Measurements from ENCODE around the gene OTULIN.
A peak's percentile ranks its signal among the peaks of the same experiment; 100 is the strongest.

OTULIN gene

GRCh38 chr5:14660833-14661232, 3.7 kb upstream of the OTULIN start:
- Mint-ChIP-seq H3K27me3 (no peaks in the 10 kb centered on the region), H3K4me3 (no peak overlapping the region), H3K27ac (no peak overlapping the region), H3K9me3 (no peaks in the 10 kb centered on the region), H3K4me1 (ENCODE audit: low read depth in 2 of 2) (peaks cover 16 to 32% of the 10 kb centered on the region in 2 donors), H3K36me3 (ENCODE audit: insufficient read depth) (peaks cover 10% of the 10 kb centered on the region)
- DNase-seq, result no peak
- ATAC-seq (replicated peaks), result no peak

- H3K4me3 Mint-ChIP-seq, result no peak overlapping the region
- H3K27ac Mint-ChIP-seq, result peak overlapping the region; percentile 96
- H3K27me3 Mint-ChIP-seq, result no peaks in the 10 kb centered on the region
- no peaks in the 10 kb centered on the region for H3K9me3 Mint-ChIP-seq
- ATAC-seq (replicated peaks) (no peak), DNase-seq (no peak)
- peaks cover 13% of the 10 kb centered on the region for H3K36me3 Mint-ChIP-seq (ENCODE audit: insufficient read depth)
- peaks cover 34 to 49% of the 10 kb centered on the region in 2 donors for H3K4me1 Mint-ChIP-seq (ENCODE audit: low read depth in 2 of 2)
Observed at GRCh38 chr5:14662721-14663260, 1.7 kb upstream of the OTULIN start.

- Mint-ChIP-seq H3K4me3 (peak overlapping the region; percentile 87 to 89), H3K4me1 (ENCODE audit: low read depth in 2 of 2) (peaks cover 42 to 57% of the 10 kb centered on the region in 2 donors), H3K36me3 (ENCODE audit: insufficient read depth) (peaks cover 19% of the 10 kb centered on the region), H3K9me3 (no peaks in the 10 kb centered on the region), H3K27ac (peak overlapping the region; percentile 96), H3K27me3 (no peaks in the 10 kb centered on the region)
- ATAC-seq (replicated peaks), result no peak
- DNase-seq, result no peak
Observed at GRCh38 chr5:14663734-14664269, 716 bp upstream of the OTULIN start.

GRCh38 chr5:14665101-14665822, 744 bp downstream of the OTULIN start:
- peaks cover 44 to 62% of the 10 kb centered on the region in 2 donors for H3K4me1 Mint-ChIP-seq (ENCODE audit: low read depth in 2 of 2)
- H3K36me3 Mint-ChIP-seq (ENCODE audit: insufficient read depth), result peaks cover 19% of the 10 kb centered on the region
- H3K27me3 Mint-ChIP-seq, result no peaks in the 10 kb centered on the region
- no peak for DNase-seq
- H3K27ac Mint-ChIP-seq, result peak overlapping the region; percentile 94 to 97
- H3K9me3 Mint-ChIP-seq, result no peaks in the 10 kb centered on the region
- peak overlapping the region; percentile 87 to 96 for H3K4me3 Mint-ChIP-seq
- no peak for ATAC-seq (replicated peaks)

GRCh38 chr5:14665949-14666348, 1.4 kb downstream of the OTULIN start:
- Mint-ChIP-seq H3K27ac (peak overlapping the region; percentile 94 to 97), H3K9me3 (no peaks in the 10 kb centered on the region), H3K27me3 (no peaks in the 10 kb centered on the region), H3K4me3 (peak overlapping the region; percentile 87 to 96), H3K36me3 (ENCODE audit: insufficient read depth) (peaks cover 23% of the 10 kb centered on the region), H3K4me1 (ENCODE audit: low read depth in 2 of 2) (peaks cover 44 to 64% of the 10 kb centered on the region in 2 donors)
- ATAC-seq (replicated peaks), result peak; percentile 26
- peak; percentile 45 to 54 (median 49) for DNase-seq

- peak overlapping the region; percentile 87 to 96 for H3K4me3 Mint-ChIP-seq
- peak overlapping the region; percentile 94 to 97 for H3K27ac Mint-ChIP-seq
- no peak for ATAC-seq (replicated peaks)
- peaks cover 23% of the 10 kb centered on the region for H3K36me3 Mint-ChIP-seq (ENCODE audit: insufficient read depth)
- DNase-seq, result no peak
- H3K4me1 Mint-ChIP-seq (ENCODE audit: low read depth in 2 of 2), result peaks cover 48 to 65% of the 10 kb centered on the region in 2 donors
- H3K9me3 Mint-ChIP-seq, result no peaks in the 10 kb centered on the region
- H3K27me3 Mint-ChIP-seq, result no peaks in the 10 kb centered on the region
Observed at GRCh38 chr5:14666357-14666756, 1.8 kb downstream of the OTULIN start.

GRCh38 chr5:14667290-14667689, 2.8 kb downstream of the OTULIN start:
- DNase-seq (no peak), ATAC-seq (replicated peaks) (no peak)
- Mint-ChIP-seq H3K27me3 (no peaks in the 10 kb centered on the region), H3K4me1 (ENCODE audit: low read depth in 2 of 2) (peaks cover 57 to 75% of the 10 kb centered on the region in 2 donors), H3K27ac (peak overlapping the region; percentile 94 to 97), H3K4me3 (peak overlapping the region; percentile 87 to 96), H3K36me3 (ENCODE audit: insufficient read depth) (peaks cover 26% of the 10 kb centered on the region), H3K9me3 (no peaks in the 10 kb centered on the region)

- DNase-seq (no peak), ATAC-seq (replicated peaks) (no peak)
- peaks cover 26% of the 10 kb centered on the region for H3K36me3 Mint-ChIP-seq (ENCODE audit: insufficient read depth)
- peaks cover 61 to 79% of the 10 kb centered on the region in 2 donors for H3K4me1 Mint-ChIP-seq (ENCODE audit: low read depth in 2 of 2)
- no peaks in the 10 kb centered on the region for H3K9me3 Mint-ChIP-seq
- H3K27me3 Mint-ChIP-seq, result no peaks in the 10 kb centered on the region
- H3K27ac Mint-ChIP-seq, result peak overlapping the region; percentile 94 to 97
- peak overlapping the region; percentile 87 to 96 for H3K4me3 Mint-ChIP-seq
Observed at GRCh38 chr5:14667770-14668169, 3.3 kb downstream of the OTULIN start.

- Mint-ChIP-seq H3K4me1 (ENCODE audit: low read depth in 2 of 2) (peaks cover 63 to 81% of the 10 kb centered on the region in 2 donors), H3K27ac (peak overlapping the region; percentile 94 to 97), H3K4me3 (peak overlapping the region; percentile 87 to 96), H3K36me3 (ENCODE audit: insufficient read depth) (peaks cover 26% of the 10 kb centered on the region), H3K27me3 (no peaks in the 10 kb centered on the region), H3K9me3 (no peaks in the 10 kb centered on the region)
- ATAC-seq (replicated peaks) (peak; percentile 37), DNase-seq (peak; percentile 42 to 50 (median 49))
Observed at GRCh38 chr5:14668181-14668591, 3.7 kb downstream of the OTULIN start.

GRCh38 chr5:14669415-14669814, 4.9 kb downstream of the OTULIN start:
- no peak for DNase-seq
- Mint-ChIP-seq H3K36me3 (ENCODE audit: insufficient read depth) (peaks cover 25% of the 10 kb centered on the region), H3K27ac (peak overlapping the region; percentile 94 to 97), H3K27me3 (no peaks in the 10 kb centered on the region), H3K4me1 (ENCODE audit: low read depth in 2 of 2) (peaks cover 63 to 81% of the 10 kb centered on the region in 2 donors), H3K4me3 (peak overlapping the region; percentile 87 to 96), H3K9me3 (no peaks in the 10 kb centered on the region)
- no peak for ATAC-seq (replicated peaks)

GRCh38 chr5:14669975-14670374, 5.5 kb downstream of the OTULIN start:
- no peaks in the 10 kb centered on the region for H3K9me3 Mint-ChIP-seq
- peaks cover 25% of the 10 kb centered on the region for H3K36me3 Mint-ChIP-seq (ENCODE audit: insufficient read depth)
- ATAC-seq (replicated peaks) (peak; percentile 16), DNase-seq (no peak)
- no peaks in the 10 kb centered on the region for H3K27me3 Mint-ChIP-seq
- H3K27ac Mint-ChIP-seq, result peak overlapping the region in 1 of 2 donors; percentile 91
- peak overlapping the region in 1 of 2 donors; percentile 87 for H3K4me3 Mint-ChIP-seq
- H3K4me1 Mint-ChIP-seq (ENCODE audit: low read depth in 2 of 2), result peaks cover 64 to 83% of the 10 kb centered on the region in 2 donors

GRCh38 chr5:14671414-14671813, 6.9 kb downstream of the OTULIN start:
- DNase-seq (no peak), ATAC-seq (replicated peaks) (peak; percentile 15)
- no peaks in the 10 kb centered on the region for H3K9me3 Mint-ChIP-seq
- H3K27me3 Mint-ChIP-seq, result no peaks in the 10 kb centered on the region
- peaks cover 27% of the 10 kb centered on the region for H3K36me3 Mint-ChIP-seq (ENCODE audit: insufficient read depth)
- peak overlapping the region; percentile 77 to 87 for H3K4me3 Mint-ChIP-seq
- H3K4me1 Mint-ChIP-seq (ENCODE audit: low read depth in 2 of 2), result peaks cover 64 to 84% of the 10 kb centered on the region in 2 donors
- peak overlapping the region; percentile 87 to 91 for H3K27ac Mint-ChIP-seq

GRCh38 chr5:14672082-14672481, 7.6 kb downstream of the OTULIN start:
- DNase-seq (no peak), ATAC-seq (replicated peaks) (no peak)
- no peaks in the 10 kb centered on the region for H3K9me3 Mint-ChIP-seq
- H3K27ac Mint-ChIP-seq, result peak overlapping the region; percentile 87 to 91
- peaks cover 33% of the 10 kb centered on the region for H3K36me3 Mint-ChIP-seq (ENCODE audit: insufficient read depth)
- H3K4me1 Mint-ChIP-seq (ENCODE audit: low read depth in 2 of 2), result peaks cover 61 to 80% of the 10 kb centered on the region in 2 donors
- H3K27me3 Mint-ChIP-seq, result no peaks in the 10 kb centered on the region
- H3K4me3 Mint-ChIP-seq, result peak overlapping the region; percentile 77 to 87

All from effector memory CD8-positive, alpha-beta T cell (primary cell).